H1 (cell line): ENCODE measurements around the gene BET1L. TPM values are rescaled to one million over a fixed set of nuclear protein-coding genes. Genes with fewer than 3 reads are reported as not detected.

Experiments used
- ASH2L ChIP-seq: fragments of 200-600, 300-600 bp; sonication (generic); IDR thresholded peaks from one replicate; pipeline ENCODE4 v1.7.1; 2017; ENCODE audit warnings: low read length
- BACH1 ChIP-seq: IDR thresholded peaks from 2 replicates; pipeline ENCODE4 v1.6.1; 2012; ENCODE audit warnings: low read length, improper control_type of control experiment
- CTBP2 ChIP-seq: IDR thresholded peaks from 2 replicates; pipeline ENCODE4 v1.7.0; 2011; ENCODE audit warnings: borderline replicate concordance, mild to moderate bottlenecking, moderate library complexity, mixed read lengths, low read length; ENCODE audit not compliant: insufficient read depth, insufficient read length
- EZH2 ChIP-seq: fragments of 200-600 bp; sonication (generic); IDR thresholded peaks from 2 replicates; pipeline ENCODE4 v1.7.1; 2012; ENCODE audit warnings: low read depth, mild to moderate bottlenecking, moderate library complexity, low read length, inconsistent platforms; ENCODE audit not compliant: severe bottlenecking
- HDAC2 ChIP-seq, 2 experiments: fragments of 300-600 bp in 1 of 2; sonication (generic) in 1 of 2; IDR thresholded peaks; 2 replicates each; pipeline ENCODE4 v1.6.1; 2011 to 2012; ENCODE audit warnings: low read depth in 2 of 2, low read length in 2 of 2, mild to moderate bottlenecking in 2 of 2, moderate library complexity in 2 of 2, borderline replicate concordance in 1 of 2, inconsistent platforms in 1 of 2
- HDAC6 ChIP-seq: IDR thresholded peaks from one replicate; pipeline ENCODE4 v1.7.1; 2012; ENCODE audit warnings: low read depth, mild to moderate bottlenecking, inconsistent platforms, low read length, moderate library complexity
- NRF1 ChIP-seq: IDR thresholded peaks from 2 replicates; pipeline ENCODE4 v1.6.1; 2011; ENCODE audit warnings: mild to moderate bottlenecking, low read depth, low read length, improper control_type of control experiment
- RBBP5 ChIP-seq: IDR thresholded peaks from 2 replicates; pipeline ENCODE4 v1.7.1; 2012; ENCODE audit warnings: low read depth, mild to moderate bottlenecking, inconsistent platforms, low read length, moderate library complexity, borderline replicate concordance
- SAP30 ChIP-seq: fragments of 300-600 bp; sonication (generic); IDR thresholded peaks from 2 replicates; pipeline ENCODE4 v1.7.1; 2012; ENCODE audit warnings: low read length, moderate library complexity, mild to moderate bottlenecking, inconsistent platforms; ENCODE audit not compliant: insufficient read depth, insufficient replicate concordance
- polyA plus RNA-seq, 7 experiments: library from polyadenylated mRNA; depleted of rRNA in 3 of 7; stranded (reverse) in 5 of 7; unstranded in 2 of 7; fragments of >200 nt in 5 of 7; fragments of 200-250 nt in 2 of 7; gene quantifications; 1 replicate in 5 of 7; 2 replicates in 1 of 7; 4 replicates in 1 of 7; pipeline versions ENCODE4 v1.2.1 to v1.2.3, GENCODE V29; 2011 to 2013; ENCODE audit warnings: missing spikeins in 2 of 7, mixed read lengths in 2 of 7
- total RNA-seq: library from RNA; stranded (reverse); fragmentation: NEBNext Ultra II Directional; extraction: Animal tissue kit (Norgen Biotek cat#: 25700); gene quantifications from 2 replicates; pipeline ENCODE4 v1.2.1, GENCODE V29; 2021
- TF ChIP-seq, protein P1 (sequence below): fragments of 300-600 bp; sonication (generic); IDR thresholded peaks from 2 replicates; pipeline ENCODE4 v1.7.1; 2012; ENCODE audit warnings: low read length, moderate library complexity, mild to moderate bottlenecking, inconsistent platforms; ENCODE audit not compliant: insufficient replicate concordance

Gene BET1L
- total and polyA plus RNA-seq, 2 of the 8 experiments (the other 6 are each of a cell fraction or from before 2014, with no cell fraction given): 40.2 to 61.9 TPM

DNA sequence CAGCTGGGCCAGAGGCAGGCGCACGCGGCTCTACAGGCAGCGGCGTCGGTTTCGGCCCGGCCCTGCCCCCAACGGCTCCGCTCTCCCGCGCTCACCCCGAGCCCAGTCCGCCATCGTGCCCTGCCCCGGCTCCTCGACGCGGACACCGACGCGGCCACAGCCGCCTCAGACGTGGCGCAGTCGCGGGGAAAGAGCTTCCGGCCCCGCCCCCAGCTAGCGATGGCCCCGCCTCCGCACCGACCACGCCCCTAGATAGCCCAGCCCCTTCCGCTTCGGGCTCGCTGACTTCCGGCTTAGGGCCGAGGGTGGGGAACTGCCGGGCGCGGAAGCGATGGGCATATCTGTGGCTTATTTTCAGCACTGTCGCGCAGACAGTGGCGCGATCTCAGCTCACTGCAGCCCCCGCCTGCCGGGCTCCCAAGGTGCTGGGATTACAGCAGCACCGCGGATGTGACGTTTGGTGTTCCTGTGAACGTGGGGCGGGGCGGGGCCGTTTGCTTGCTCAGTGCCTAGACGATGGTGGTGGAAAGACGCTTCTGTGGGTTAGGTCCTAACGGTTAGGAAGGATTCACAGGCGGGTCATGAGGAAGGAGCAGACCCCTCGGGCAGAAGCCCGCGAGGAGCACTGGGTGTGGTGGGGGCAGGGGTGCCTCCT, at the start of gene BET1L, which contains the start of gene RIC8A (continued):
- TF ChIP-seq, protein P1, sequence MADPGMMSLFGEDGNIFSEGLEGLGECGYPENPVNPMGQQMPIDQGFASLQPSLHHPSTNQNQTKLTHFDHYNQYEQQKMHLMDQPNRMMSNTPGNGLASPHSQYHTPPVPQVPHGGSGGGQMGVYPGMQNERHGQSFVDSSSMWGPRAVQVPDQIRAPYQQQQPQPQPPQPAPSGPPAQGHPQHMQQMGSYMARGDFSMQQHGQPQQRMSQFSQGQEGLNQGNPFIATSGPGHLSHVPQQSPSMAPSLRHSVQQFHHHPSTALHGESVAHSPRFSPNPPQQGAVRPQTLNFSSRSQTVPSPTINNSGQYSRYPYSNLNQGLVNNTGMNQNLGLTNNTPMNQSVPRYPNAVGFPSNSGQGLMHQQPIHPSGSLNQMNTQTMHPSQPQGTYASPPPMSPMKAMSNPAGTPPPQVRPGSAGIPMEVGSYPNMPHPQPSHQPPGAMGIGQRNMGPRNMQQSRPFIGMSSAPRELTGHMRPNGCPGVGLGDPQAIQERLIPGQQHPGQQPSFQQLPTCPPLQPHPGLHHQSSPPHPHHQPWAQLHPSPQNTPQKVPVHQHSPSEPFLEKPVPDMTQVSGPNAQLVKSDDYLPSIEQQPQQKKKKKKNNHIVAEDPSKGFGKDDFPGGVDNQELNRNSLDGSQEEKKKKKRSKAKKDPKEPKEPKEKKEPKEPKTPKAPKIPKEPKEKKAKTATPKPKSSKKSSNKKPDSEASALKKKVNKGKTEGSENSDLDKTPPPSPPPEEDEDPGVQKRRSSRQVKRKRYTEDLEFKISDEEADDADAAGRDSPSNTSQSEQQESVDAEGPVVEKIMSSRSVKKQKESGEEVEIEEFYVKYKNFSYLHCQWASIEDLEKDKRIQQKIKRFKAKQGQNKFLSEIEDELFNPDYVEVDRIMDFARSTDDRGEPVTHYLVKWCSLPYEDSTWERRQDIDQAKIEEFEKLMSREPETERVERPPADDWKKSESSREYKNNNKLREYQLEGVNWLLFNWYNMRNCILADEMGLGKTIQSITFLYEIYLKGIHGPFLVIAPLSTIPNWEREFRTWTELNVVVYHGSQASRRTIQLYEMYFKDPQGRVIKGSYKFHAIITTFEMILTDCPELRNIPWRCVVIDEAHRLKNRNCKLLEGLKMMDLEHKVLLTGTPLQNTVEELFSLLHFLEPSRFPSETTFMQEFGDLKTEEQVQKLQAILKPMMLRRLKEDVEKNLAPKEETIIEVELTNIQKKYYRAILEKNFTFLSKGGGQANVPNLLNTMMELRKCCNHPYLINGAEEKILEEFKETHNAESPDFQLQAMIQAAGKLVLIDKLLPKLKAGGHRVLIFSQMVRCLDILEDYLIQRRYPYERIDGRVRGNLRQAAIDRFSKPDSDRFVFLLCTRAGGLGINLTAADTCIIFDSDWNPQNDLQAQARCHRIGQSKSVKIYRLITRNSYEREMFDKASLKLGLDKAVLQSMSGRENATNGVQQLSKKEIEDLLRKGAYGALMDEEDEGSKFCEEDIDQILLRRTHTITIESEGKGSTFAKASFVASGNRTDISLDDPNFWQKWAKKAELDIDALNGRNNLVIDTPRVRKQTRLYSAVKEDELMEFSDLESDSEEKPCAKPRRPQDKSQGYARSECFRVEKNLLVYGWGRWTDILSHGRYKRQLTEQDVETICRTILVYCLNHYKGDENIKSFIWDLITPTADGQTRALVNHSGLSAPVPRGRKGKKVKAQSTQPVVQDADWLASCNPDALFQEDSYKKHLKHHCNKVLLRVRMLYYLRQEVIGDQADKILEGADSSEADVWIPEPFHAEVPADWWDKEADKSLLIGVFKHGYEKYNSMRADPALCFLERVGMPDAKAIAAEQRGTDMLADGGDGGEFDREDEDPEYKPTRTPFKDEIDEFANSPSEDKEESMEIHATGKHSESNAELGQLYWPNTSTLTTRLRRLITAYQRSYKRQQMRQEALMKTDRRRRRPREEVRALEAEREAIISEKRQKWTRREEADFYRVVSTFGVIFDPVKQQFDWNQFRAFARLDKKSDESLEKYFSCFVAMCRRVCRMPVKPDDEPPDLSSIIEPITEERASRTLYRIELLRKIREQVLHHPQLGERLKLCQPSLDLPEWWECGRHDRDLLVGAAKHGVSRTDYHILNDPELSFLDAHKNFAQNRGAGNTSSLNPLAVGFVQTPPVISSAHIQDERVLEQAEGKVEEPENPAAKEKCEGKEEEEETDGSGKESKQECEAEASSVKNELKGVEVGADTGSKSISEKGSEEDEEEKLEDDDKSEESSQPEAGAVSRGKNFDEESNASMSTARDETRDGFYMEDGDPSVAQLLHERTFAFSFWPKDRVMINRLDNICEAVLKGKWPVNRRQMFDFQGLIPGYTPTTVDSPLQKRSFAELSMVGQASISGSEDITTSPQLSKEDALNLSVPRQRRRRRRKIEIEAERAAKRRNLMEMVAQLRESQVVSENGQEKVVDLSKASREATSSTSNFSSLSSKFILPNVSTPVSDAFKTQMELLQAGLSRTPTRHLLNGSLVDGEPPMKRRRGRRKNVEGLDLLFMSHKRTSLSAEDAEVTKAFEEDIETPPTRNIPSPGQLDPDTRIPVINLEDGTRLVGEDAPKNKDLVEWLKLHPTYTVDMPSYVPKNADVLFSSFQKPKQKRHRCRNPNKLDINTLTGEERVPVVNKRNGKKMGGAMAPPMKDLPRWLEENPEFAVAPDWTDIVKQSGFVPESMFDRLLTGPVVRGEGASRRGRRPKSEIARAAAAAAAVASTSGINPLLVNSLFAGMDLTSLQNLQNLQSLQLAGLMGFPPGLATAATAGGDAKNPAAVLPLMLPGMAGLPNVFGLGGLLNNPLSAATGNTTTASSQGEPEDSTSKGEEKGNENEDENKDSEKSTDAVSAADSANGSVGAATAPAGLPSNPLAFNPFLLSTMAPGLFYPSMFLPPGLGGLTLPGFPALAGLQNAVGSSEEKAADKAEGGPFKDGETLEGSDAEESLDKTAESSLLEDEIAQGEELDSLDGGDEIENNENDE: no peak
- no peak for TF ChIP-seq HDAC6
- peak in 1 of 2 experiments; percentile 56; a peak in 2 of 4 replicates for TF ChIP-seq HDAC2 (IDR thresholded peaks at IDR 0.05; ENCODE audit: borderline replicate concordance in 1 of 2, low read depth in 2 of 2, low read length in 2 of 2)
- TF ChIP-seq EZH2: no peak
- no peak for TF ChIP-seq CTBP2
- no peak for TF ChIP-seq SAP30
- 0 out of 2 replicates have a peak, but pooled peaks have one; percentile 42 for TF ChIP-seq RBBP5
- no peak for TF ChIP-seq BACH1
- peak; percentile 51 for TF ChIP-seq ASH2L
- TF ChIP-seq NRF1: no peak
